Measurements from ENCODE around the gene MAPK4.

DNA sequence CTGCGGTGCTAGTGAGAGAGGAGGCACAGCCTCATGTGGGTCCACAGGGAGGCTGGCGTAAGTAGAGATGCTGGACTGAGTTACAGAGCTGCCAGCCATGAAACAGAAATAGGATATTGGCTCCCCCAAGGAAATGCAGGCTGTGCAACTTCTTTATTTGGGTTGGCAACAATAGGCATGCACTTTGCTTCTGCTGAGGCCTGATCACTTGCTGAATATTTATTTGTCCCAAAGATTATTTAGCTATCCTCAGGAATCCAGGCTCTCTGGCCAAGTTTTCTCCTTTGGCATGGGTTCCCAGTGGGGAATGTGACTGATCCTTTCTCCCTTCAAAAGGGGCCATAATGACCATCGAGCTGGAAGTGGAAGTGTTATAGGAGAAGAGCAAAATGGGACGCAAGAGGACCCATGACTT is 60.0 kb downstream of the MAPK4 start:
- TF ChIP-seq FOS (IDR thresholded peaks at IDR 0.05; ENCODE audit: borderline replicate concordance, extremely low read depth, insufficient read length) (no peak), TAF1 (IDR thresholded peaks at IDR 0.05; ENCODE audit: borderline replicate concordance, low read depth, low read length) (no peak), POLR2A (IDR thresholded peaks at IDR 0.05; ENCODE audit: low read depth, low read length) (no peak), EZH2 (IDR thresholded peaks at IDR 0.05; ENCODE audit: borderline replicate concordance, control insufficient read depth, low read depth, low read length) (no peak), ZNF274 (IDR thresholded peaks at IDR 0.05; ENCODE audit: insufficient read depth, insufficient read length) (no peak), RFX5 (IDR thresholded peaks at IDR 0.05; ENCODE audit: low read depth, low read length) (no peak), SRF (IDR thresholded peaks at IDR 0.05; ENCODE audit: low read depth in 2 of 2, low read length in 2 of 2) (no peak), ESRRA (IDR thresholded peaks at IDR 0.05; ENCODE audit: low read length) (no peak), EP300 (IDR thresholded peaks at IDR 0.05; ENCODE audit: borderline replicate concordance in 1 of 2, control insufficient read depth in 1 of 2, low read depth in 2 of 2, low read length in 2 of 2) (no peak), FOXK2 (IDR thresholded peaks at IDR 0.05) (no peak)
- TF ChIP-seq, protein P1, sequence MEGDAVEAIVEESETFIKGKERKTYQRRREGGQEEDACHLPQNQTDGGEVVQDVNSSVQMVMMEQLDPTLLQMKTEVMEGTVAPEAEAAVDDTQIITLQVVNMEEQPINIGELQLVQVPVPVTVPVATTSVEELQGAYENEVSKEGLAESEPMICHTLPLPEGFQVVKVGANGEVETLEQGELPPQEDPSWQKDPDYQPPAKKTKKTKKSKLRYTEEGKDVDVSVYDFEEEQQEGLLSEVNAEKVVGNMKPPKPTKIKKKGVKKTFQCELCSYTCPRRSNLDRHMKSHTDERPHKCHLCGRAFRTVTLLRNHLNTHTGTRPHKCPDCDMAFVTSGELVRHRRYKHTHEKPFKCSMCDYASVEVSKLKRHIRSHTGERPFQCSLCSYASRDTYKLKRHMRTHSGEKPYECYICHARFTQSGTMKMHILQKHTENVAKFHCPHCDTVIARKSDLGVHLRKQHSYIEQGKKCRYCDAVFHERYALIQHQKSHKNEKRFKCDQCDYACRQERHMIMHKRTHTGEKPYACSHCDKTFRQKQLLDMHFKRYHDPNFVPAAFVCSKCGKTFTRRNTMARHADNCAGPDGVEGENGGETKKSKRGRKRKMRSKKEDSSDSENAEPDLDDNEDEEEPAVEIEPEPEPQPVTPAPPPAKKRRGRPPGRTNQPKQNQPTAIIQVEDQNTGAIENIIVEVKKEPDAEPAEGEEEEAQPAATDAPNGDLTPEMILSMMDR (IDR thresholded peaks at IDR 0.05 in 2 of 3, conservative IDR thresholded peaks at IDR 0.05 in 1 of 3; ENCODE audit: control insufficient read depth in 2 of 3, extremely low read depth in 1 of 3, insufficient read depth in 1 of 3, low read depth in 3 of 3, low read length in 3 of 3) = no peak
- TF ChIP-seq, protein P2, sequence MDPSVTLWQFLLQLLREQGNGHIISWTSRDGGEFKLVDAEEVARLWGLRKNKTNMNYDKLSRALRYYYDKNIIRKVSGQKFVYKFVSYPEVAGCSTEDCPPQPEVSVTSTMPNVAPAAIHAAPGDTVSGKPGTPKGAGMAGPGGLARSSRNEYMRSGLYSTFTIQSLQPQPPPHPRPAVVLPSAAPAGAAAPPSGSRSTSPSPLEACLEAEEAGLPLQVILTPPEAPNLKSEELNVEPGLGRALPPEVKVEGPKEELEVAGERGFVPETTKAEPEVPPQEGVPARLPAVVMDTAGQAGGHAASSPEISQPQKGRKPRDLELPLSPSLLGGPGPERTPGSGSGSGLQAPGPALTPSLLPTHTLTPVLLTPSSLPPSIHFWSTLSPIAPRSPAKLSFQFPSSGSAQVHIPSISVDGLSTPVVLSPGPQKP (IDR thresholded peaks at IDR 0.05; ENCODE audit: low read depth, low read length) = no peak
- TF ChIP-seq, protein P3, sequence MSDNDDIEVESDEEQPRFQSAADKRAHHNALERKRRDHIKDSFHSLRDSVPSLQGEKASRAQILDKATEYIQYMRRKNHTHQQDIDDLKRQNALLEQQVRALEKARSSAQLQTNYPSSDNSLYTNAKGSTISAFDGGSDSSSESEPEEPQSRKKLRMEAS (IDR thresholded peaks at IDR 0.05; ENCODE audit: low read depth, low read length) = no peak
- TF ChIP-seq, protein P4, sequence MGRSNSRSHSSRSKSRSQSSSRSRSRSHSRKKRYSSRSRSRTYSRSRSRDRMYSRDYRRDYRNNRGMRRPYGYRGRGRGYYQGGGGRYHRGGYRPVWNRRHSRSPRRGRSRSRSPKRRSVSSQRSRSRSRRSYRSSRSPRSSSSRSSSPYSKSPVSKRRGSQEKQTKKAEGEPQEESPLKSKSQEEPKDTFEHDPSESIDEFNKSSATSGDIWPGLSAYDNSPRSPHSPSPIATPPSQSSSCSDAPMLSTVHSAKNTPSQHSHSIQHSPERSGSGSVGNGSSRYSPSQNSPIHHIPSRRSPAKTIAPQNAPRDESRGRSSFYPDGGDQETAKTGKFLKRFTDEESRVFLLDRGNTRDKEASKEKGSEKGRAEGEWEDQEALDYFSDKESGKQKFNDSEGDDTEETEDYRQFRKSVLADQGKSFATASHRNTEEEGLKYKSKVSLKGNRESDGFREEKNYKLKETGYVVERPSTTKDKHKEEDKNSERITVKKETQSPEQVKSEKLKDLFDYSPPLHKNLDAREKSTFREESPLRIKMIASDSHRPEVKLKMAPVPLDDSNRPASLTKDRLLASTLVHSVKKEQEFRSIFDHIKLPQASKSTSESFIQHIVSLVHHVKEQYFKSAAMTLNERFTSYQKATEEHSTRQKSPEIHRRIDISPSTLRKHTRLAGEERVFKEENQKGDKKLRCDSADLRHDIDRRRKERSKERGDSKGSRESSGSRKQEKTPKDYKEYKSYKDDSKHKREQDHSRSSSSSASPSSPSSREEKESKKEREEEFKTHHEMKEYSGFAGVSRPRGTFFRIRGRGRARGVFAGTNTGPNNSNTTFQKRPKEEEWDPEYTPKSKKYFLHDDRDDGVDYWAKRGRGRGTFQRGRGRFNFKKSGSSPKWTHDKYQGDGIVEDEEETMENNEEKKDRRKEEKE (IDR thresholded peaks at IDR 0.05) = no peak

All from GM12878 (cell line).